GM12892 (cell line): ENCODE data around the gene CNPY1.

Experiments
- DNase-seq: peaks from one replicate; pipeline ENCODE4 v3.0.0; 2011; ENCODE audit not compliant: insufficient read length
- FAIRE-seq: peaks from 2 replicates; lab custom pipeline; 2011; peaks lifted over from hg19 to GRCh38; lab: Jason Lieb, UNC
- POLR2A ChIP-seq: IDR thresholded peaks from 2 replicates; pipeline ENCODE4 v1.6.1; 2011; ENCODE audit warnings: low read depth, low read length, control low read depth
- POLR2AphosphoS5 ChIP-seq: IDR thresholded peaks from 2 replicates; pipeline ENCODE4 v1.6.1; 2011; ENCODE audit warnings: low read depth, low read length, control low read depth
- TAF1 ChIP-seq: IDR thresholded peaks from 2 replicates; pipeline ENCODE4 v1.6.1; 2011; ENCODE audit warnings: low read depth, mild to moderate bottlenecking, control low read depth, low read length, borderline replicate concordance

CNPY1 gene

DNA sequence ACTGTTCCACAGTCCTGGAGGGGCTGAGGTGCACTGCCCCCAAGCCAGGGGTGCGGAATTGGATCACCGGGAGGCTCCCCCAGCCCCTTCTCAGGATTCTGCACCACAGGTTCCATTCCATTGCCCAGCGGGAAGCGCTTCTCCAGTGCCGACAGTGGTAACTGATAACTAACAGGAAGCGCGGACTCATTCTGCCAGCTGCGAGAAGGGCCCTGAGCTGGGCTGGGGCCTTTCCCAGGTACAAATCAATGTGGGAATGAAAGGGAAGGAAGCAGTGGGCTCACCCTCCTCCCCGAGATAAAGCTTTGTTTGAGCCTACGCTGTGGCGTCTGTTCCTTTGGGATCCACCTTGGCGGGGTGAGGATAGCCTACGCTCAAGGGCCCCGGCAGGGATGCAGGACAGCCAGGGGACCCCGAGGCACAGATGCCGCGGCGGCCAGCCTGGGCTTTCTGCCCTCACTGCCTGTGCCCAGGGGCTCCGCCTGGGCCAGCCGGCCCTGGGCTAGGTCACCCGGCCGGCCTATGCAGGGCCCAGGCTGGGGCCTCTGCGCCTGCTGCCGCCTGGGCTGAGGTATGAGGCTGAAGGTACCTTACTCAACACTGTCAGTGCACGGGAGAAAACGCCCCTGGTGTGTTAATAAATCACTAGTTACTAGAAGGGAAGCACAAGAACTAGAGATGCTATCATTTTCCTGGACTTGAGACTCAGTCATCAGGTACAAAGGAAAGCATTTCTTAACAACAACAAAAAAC, 49.0 kb downstream of the CNPY1 start:
- TF ChIP-seq POLR2A = no peak
- TF ChIP-seq POLR2AphosphoS5 = no peak
- no peak for TF ChIP-seq TAF1
- FAIRE-seq (no peak), DNase-seq (no peak)

DNA sequence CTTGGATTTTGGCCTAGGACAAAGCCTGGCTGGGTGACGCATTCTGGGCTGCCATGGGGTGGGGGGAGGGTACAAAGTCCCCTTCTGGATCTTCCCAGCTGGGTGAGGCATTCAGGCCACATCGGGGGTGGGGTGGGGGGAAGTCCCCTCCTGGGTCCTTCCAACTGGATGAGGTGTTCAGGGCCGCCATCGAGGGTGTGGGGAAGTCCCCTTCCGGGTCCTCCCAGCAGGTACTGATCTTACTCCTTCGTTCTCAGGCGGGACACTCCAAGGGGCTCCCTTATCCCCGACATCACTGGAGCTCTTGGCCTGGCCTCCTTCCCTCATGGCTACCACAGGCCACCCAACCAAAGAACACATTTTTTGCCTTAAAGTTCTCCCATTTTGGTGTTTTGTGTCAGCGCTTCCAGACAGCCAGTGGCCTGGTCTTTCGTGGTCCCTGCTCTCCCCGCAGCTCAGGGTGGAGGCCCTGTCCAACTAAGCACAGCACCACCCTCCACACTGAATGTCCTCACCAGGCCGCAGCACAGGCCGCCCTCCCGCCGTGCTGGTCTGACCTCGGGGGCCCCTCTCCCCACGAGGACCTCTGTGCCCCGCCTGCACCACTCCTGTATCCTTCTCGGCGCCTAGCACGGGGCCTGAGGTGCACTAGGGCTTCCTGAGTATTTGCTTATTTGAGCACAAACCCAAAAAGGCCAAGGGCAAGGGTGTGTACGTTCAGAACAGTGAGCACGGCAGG, 49.9 kb downstream of the CNPY1 start:
- no peak for TF ChIP-seq TAF1
- TF ChIP-seq POLR2AphosphoS5 = no peak
- no peak for TF ChIP-seq POLR2A
- DNase-seq = no peak
- no peak for FAIRE-seq

DNA sequence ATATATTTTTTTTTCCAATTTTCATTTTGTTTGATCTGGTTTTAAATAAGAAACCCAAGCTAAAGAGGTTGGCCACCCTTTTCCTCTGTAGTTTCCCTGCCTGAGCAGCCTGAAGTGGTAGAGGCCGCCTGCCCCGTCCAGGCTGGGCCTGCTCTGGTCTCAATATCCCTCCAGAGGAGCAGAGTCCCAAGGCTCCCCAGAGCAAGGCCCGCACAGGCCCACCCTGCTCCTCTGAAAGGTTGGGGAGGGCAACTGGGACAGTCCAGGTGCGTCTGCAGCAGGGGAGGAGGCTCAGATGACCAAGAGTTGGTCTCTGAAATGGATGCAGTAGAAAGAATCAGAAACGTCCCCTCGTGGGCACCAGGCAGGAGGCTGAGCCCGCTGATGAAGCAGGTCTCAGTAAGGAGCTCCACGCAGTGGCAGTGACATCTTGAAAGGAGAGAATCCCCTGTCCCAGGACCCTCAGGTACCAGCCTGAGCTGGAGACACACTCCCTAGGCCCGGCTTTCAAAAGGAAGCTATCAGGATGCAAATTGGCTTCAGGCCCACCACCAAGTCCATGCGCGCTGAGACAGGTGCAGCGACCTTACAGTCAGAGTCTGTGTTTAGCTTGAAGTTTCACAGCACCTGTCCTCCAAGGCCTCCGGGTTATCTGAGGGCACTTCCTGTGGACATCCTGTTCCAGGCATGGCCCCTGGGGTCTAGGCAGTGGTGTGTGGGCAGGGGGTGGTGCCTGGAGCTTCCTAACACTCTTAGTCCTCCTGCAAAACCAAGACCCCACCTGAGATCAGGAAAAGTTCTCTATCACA, 50.7 kb downstream of the CNPY1 start:
- TF ChIP-seq POLR2A (no peak), TAF1 (no peak), POLR2AphosphoS5 (no peak)
- no peak for DNase-seq
- FAIRE-seq = no peak

GRCh38 chr7:155494551-155494950, 51.8 kb downstream of the CNPY1 start:
- FAIRE-seq (no peak), DNase-seq (no peak)
- TF ChIP-seq TAF1 = no peak
- no peak for TF ChIP-seq POLR2A
- no peak for TF ChIP-seq POLR2AphosphoS5

DNA sequence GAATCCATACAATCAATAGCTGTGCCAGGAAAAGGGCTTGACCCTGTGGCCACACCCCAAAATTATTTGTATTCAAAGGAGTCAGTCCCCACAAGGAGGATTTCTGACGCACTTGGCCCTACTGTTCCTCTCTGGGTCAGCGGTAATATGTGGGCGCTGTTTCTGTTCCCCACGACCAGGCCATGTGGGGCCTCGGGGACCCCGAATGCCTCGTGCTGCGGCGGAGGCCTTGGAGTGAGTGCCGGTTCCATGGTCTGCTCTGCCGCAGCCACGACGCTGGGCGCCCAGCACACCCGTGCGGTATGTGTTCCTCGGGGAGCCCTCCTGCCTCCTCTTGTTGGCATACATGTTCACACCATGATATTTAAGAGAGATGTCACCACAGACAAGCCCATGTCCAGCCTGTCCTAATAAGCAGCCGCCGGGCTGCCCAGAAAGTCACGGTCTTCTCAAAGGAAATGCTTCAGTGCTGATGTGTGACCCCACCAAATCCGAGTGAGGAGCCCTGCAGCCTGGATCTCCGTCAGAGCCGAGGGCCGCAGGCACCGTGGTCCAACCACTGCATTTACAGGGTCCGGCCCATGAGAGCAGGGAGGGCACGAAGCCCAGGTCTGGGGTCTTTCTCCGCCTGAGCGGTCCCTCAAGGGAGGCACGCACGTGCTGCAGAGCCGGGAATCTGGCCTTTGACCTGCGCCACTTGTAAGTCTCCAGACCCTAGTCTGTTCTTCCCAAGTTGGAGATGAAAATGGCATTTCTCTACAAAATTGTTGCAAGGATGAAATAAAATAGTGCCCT, 52.4 kb downstream of the CNPY1 start:
- FAIRE-seq (no peak), DNase-seq (no peak)
- TF ChIP-seq TAF1 (no peak), POLR2AphosphoS5 (no peak), POLR2A (no peak)

- DNase-seq (no peak), FAIRE-seq (no peak)
- TF ChIP-seq POLR2A (no peak), TAF1 (no peak), POLR2AphosphoS5 (no peak)
Observed at GRCh38 chr7:155491812-155492211, 54.5 kb downstream of the CNPY1 start.

- no peak for FAIRE-seq
- TF ChIP-seq TAF1 = no peak
- TF ChIP-seq POLR2A = no peak
- no peak for TF ChIP-seq POLR2AphosphoS5
Observed at GRCh38 chr7:155490697-155491628, 55.4 kb downstream of the CNPY1 start.

DNA sequence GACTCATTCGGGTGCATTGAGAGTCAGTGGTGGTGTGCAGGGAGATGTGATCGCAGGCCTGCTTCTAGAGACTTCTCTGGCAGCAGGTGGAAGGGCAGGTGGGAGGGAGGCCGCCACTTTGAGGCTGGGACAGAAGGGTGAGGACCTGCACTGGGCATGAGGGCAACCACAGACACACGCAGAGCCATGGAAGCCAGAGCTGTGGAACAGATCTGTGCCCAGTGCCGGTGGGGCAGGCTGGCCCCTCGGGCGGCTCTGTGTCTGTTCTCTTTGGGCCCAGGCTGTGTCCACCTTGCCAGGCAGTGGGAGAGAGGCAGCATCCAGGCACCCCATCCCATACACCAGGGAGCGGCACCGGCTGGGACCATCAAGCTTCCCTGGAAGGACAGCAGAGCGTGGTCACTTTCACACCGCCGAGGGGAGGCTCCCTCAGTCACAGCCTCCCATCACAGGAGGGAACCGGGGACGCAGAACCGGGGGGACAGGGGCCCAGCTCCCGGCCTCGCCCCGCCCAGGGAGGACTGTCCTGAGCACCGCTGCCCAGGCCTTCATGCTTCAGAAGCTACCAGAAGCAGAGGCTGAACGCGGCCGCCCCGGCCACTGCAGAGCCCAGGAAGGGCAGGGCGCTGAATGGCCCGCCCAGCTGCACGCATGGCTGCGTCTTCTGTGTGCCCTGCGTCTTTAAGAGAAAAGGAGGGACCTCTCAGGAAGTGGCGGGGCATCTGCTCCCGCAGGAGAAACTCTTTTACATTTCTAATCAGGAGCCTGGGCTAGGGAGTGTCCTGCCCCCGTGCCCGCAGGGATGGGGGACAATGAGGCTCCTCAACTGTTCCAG, 56.3 kb downstream of the CNPY1 start:
- FAIRE-seq = no peak
- TF ChIP-seq POLR2AphosphoS5 (no peak), POLR2A (no peak), TAF1 (no peak)
- DNase-seq = no peak

More at GRCh38 chr7:155490697-155491628, 55.4 kb downstream of the CNPY1 start:
- no peak for DNase-seq
